B cell (primary cell): Measurements from ENCODE around the gene TKTL1. TPM values are rescaled to one million over a fixed set of nuclear protein-coding genes. Genes with fewer than 3 reads are reported as not detected.

Source experiments
- ATAC-seq: fragments of 200-7000 bp; cut with Tn5 transposase; one replicate; pipeline ENCODE4 v1.10.0; 2021; ENCODE audit warnings: low read depth, mild to moderate bottlenecking, moderate number of reproducible peaks, moderate library complexity
- CTCF ChIA-PET: fragments of 350-600 bp; sonication (Branson Sonifier 250); formaldehyde crosslinking; loops from one replicate; lab custom pipeline; 2021; ENCODE audit warnings: antibody characterized with exemption, inconsistent platforms; lab: Charles Lee
- POLR2A ChIA-PET: fragments of 350-600 bp; sonication (Branson Sonifier 250); formaldehyde crosslinking; loops from one replicate; lab custom pipeline; 2021; ENCODE audit warnings: antibody characterized with exemption; lab: Charles Lee
- DNase-seq: peaks from one replicate; pipeline ENCODE4 v3.0.0; 2013
- H2AFZ ChIP-seq: 2 replicates; pipeline ENCODE4 v1.6.1; 2012; ENCODE audit warnings: mild to moderate bottlenecking, low read depth, low read length; ENCODE audit not compliant: insufficient read depth, poor library complexity, severe bottlenecking
- H3K27ac ChIP-seq, 2 donors: 1 replicate in 1 of 2; 2 replicates in 1 of 2; pipeline ENCODE4 v1.5.1; 2012 to 2013; ENCODE audit warnings: low read length in 2 of 2, mild to moderate bottlenecking in 2 of 2, moderate library complexity in 1 of 2
- H3K27me3 ChIP-seq, 4 experiments: fragments of 200-600 bp in 1 of 4; sonication (generic) in 1 of 4; replicated peaks in 1 of 4; 1 replicate in 2 of 4; 2 replicates in 2 of 4; pipeline versions ENCODE4 v1.6.1 to v1.7.0; 2013 to 2016; ENCODE audit warnings: low read length in 3 of 4, mild to moderate bottlenecking in 2 of 4, mixed read lengths in 1 of 4, moderate library complexity in 1 of 4; ENCODE audit not compliant: insufficient read depth in 4 of 4, control insufficient read depth in 3 of 4; ENCODE audit errors: control extremely low read depth in 1 of 4
- H3K36me3 ChIP-seq, 2 experiments: replicated peaks in 1 of 2; 1 replicate in 1 of 2; 2 replicates in 1 of 2; pipeline versions ENCODE4 v1.6.1 to v1.7.1; 2013; ENCODE audit warnings: low read length in 1 of 2; ENCODE audit not compliant: insufficient read depth in 2 of 2, control insufficient read depth in 1 of 2; ENCODE audit errors: control extremely low read depth in 1 of 2, extremely low read depth in 1 of 2
- H3K4me1 ChIP-seq, 2 donors: fragments of 200-600 bp in 1 of 2; sonication (generic) in 1 of 2; 1 replicate in 1 of 2; 2 replicates in 1 of 2; pipeline versions ENCODE4 v1.5.1 to v1.6.1; 2013 to 2017; ENCODE audit warnings: low read length in 2 of 2; ENCODE audit not compliant: control insufficient read depth in 2 of 2, insufficient read depth in 2 of 2
- H3K4me2 ChIP-seq: replicated peaks from 2 replicates; pipeline ENCODE3; 2012; ENCODE audit warnings: mild to moderate bottlenecking, low read depth, low read length; ENCODE audit not compliant: poor library complexity, severe bottlenecking
- H3K4me3 ChIP-seq, 5 experiments: fragments of 200-600 bp in 1 of 5; sonication (generic) in 1 of 5; 1 replicate in 3 of 5; 2 replicates in 2 of 5; pipeline versions ENCODE4 v1.5.1 to v1.7.0; 2011 to 2016; ENCODE audit warnings: low read length in 4 of 5, mild to moderate bottlenecking in 4 of 5, low read depth in 2 of 5, control low read depth in 1 of 5, moderate library complexity in 1 of 5; ENCODE audit not compliant: insufficient read depth in 1 of 5; ENCODE audit errors: control extremely low read depth in 1 of 5, extremely low read depth in 1 of 5
- H3K79me2 ChIP-seq: fragments of 200-600 bp; sonication (generic); one replicate; pipeline ENCODE4 v1.6.0; 2016; ENCODE audit warnings: low read length; ENCODE audit not compliant: control insufficient read depth, insufficient read depth
- H3K9ac ChIP-seq: fragments of 200-600 bp; sonication (generic); 2 replicates; pipeline ENCODE4 v1.6.1; 2017; ENCODE audit warnings: mild to moderate bottlenecking, low read length, moderate library complexity
- H3K9me3 ChIP-seq, 3 donors: one replicate each; pipeline versions ENCODE4 v1.6.1 to v1.7.1; 2013; ENCODE audit warnings: low read length in 2 of 3; ENCODE audit not compliant: control insufficient read depth in 2 of 3, insufficient read depth in 1 of 3; ENCODE audit errors: control extremely low read depth in 1 of 3
- H4K20me1 ChIP-seq: 2 replicates; pipeline ENCODE4 v1.6.0; 2012; ENCODE audit warnings: mild to moderate bottlenecking, low read length; ENCODE audit not compliant: insufficient read depth, control insufficient read depth, poor library complexity, severe bottlenecking
- H3K27ac Mint-ChIP-seq: one replicate; pipeline ENCODE4 v1.8.0; 2021; ENCODE audit warnings: mixed read lengths
- H3K27me3 Mint-ChIP-seq: one replicate; pipeline ENCODE4 v1.8.0; 2021; ENCODE audit warnings: mixed read lengths
- H3K4me1 Mint-ChIP-seq: one replicate; pipeline ENCODE4 v1.8.0; 2021; ENCODE audit warnings: mixed read lengths
- H3K4me3 Mint-ChIP-seq: one replicate; pipeline ENCODE4 v1.8.0; 2021; ENCODE audit warnings: mixed read lengths
- H3K9me3 Mint-ChIP-seq: one replicate; pipeline ENCODE4 v1.8.0; 2022; ENCODE audit warnings: mixed read lengths; ENCODE audit not compliant: insufficient read depth
- EZH2 ChIP-seq: IDR thresholded peaks from 2 replicates; pipeline ENCODE4 v1.6.1; 2012; ENCODE audit warnings: borderline replicate concordance, low read depth, mild to moderate bottlenecking, moderate library complexity, low read length; ENCODE audit not compliant: insufficient read depth, poor library complexity, severe bottlenecking
- WGBS: methylation state at CpG from one replicate; pipeline ENCODE4 v1.1.5; 2013; ENCODE audit warnings: missing lambda C conversion rate; ENCODE audit not compliant: insufficient coverage; 5-methylcytosine and 5-hydroxymethylcytosine counted together
- intact Hi-C: fragments of 100-400 bp; cut with micrococcal nuclease; formaldehyde crosslinking; loops from one replicate; pipeline ENCODE4 v1.10.0; 2022
- polyA plus RNA-seq: library from polyadenylated mRNA; depleted of rRNA; stranded (reverse); fragments of >200 nt; gene quantifications from 2 replicates; pipeline ENCODE4 v1.2.3, GENCODE V29; 2012
- total RNA-seq, 2 donors: library from RNA; stranded (reverse); fragments of 120-200 nt in 1 of 2; gene quantifications; 1 replicate in 1 of 2; 2 replicates in 1 of 2; pipeline versions ENCODE4 v1.2.3 to v1.2.4, GENCODE V29; 2013 to 2022
- TF ChIP-seq, protein P1 (sequence below): fragments of 200-600 bp; IDR thresholded peaks from one replicate; pipeline ENCODE4 v1.8.0; 2022; ENCODE audit warnings: antibody characterized with exemption, mild to moderate bottlenecking

The TKTL1 gene
- total and polyA plus RNA-seq, 2 donors (not counting 1 experiment from before 2014, with no cell fraction given): 0.18 to 0.96 TPM

GRCh38 chrX:154369449-154370299 is 74.1 kb downstream of the TKTL1 start:
- Histone ChIP-seq H3K4me1 (peaks cover 26 to 49% of the 10 kb centered on the region in 2 donors), H3K27ac (peak overlapping the region; percentile 86 to 90), H3K4me3 (peak overlapping the region; percentile 45 to 81 (median 75)), H3K36me3 (peaks cover 0 to 34% of the 10 kb centered on the region in 2 experiments), H3K79me2 (peaks cover 54% of the 10 kb centered on the region), H2AFZ (no peak overlapping the region), H4K20me1 (peaks cover 19% of the 10 kb centered on the region), H3K27me3 (no peaks in the 10 kb centered on the region), H3K4me2 (peak overlapping the region; percentile 80), H3K9me3 (no peaks in the 10 kb centered on the region), H3K9ac (peak overlapping the region; percentile 73)
- H3K9me3 Mint-ChIP-seq: no peaks in the 10 kb centered on the region
- DNase-seq: peak; percentile 61
- H3K27ac Mint-ChIP-seq: peak overlapping the region; percentile 88
- H3K27me3 Mint-ChIP-seq: no peaks in the 10 kb centered on the region
- H3K4me1 Mint-ChIP-seq: peaks cover 22% of the 10 kb centered on the region
- no CpG with 5 or more reads among the region's 13 CpGs for WGBS
- ATAC-seq: no peak
- TF ChIP-seq EZH2: no peak
- TF ChIP-seq, protein P1, sequence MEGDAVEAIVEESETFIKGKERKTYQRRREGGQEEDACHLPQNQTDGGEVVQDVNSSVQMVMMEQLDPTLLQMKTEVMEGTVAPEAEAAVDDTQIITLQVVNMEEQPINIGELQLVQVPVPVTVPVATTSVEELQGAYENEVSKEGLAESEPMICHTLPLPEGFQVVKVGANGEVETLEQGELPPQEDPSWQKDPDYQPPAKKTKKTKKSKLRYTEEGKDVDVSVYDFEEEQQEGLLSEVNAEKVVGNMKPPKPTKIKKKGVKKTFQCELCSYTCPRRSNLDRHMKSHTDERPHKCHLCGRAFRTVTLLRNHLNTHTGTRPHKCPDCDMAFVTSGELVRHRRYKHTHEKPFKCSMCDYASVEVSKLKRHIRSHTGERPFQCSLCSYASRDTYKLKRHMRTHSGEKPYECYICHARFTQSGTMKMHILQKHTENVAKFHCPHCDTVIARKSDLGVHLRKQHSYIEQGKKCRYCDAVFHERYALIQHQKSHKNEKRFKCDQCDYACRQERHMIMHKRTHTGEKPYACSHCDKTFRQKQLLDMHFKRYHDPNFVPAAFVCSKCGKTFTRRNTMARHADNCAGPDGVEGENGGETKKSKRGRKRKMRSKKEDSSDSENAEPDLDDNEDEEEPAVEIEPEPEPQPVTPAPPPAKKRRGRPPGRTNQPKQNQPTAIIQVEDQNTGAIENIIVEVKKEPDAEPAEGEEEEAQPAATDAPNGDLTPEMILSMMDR: no peak
- POLR2A ChIA-PET: interaction anchor here (0.6 to 2.5 kb wide), 6 partner anchors 9 to 426 kb away, joined by 3 to 14 read pairs (median 5); partner anchors contain the start of genes EMD and RPL10
- intact Hi-C loops: loop anchor here (2.0 to 10.0 kb wide), 3 partner anchors 148 to 443 kb away; partner anchors contain the start of genes ARHGAP4, FAM3A and MECP2
- CTCF ChIA-PET: no interaction called here
- H3K4me3 Mint-ChIP-seq: peak overlapping the region; percentile 93
